ENCODE measurements around the gene GLRX5.

The GLRX5 gene

GRCh38 chr14:95488376-95489213 lies 46.3 kb upstream of the GLRX5 start:
- DNase-seq (ENCODE audit: low read depth): peak; percentile 37
- no peak for TF ChIP-seq MAX (IDR thresholded peaks at IDR 0.05; ENCODE audit: low read depth, low read length)
- no peak overlapping the region for H3K4me3 ChIP-seq (ENCODE audit: low read depth, low read length)

GRCh38 chr14:95489214-95490137 lies 45.4 kb upstream of the GLRX5 start:
- no peak overlapping the region for H3K4me3 ChIP-seq (ENCODE audit: low read depth, low read length)
- no peak for DNase-seq (ENCODE audit: low read depth)
- no peak for TF ChIP-seq MYC (IDR thresholded peaks at IDR 0.05; ENCODE audit: low read depth, low read length)
- TF ChIP-seq CTCF (IDR thresholded peaks at IDR 0.05; ENCODE audit: low read depth, low read length): no peak
- TF ChIP-seq MAX (IDR thresholded peaks at IDR 0.05; ENCODE audit: low read depth, low read length): no peak
- no peak for TF ChIP-seq POLR2A (IDR thresholded peaks at IDR 0.05; ENCODE audit: extremely low read depth, insufficient read length)

- DNase-seq (ENCODE audit: low read depth): no peak
- no peak overlapping the region for H3K4me3 ChIP-seq (ENCODE audit: low read depth, low read length)
- TF ChIP-seq CTCF (IDR thresholded peaks at IDR 0.05; ENCODE audit: low read depth, low read length) (no peak), MAX (IDR thresholded peaks at IDR 0.05; ENCODE audit: low read depth, low read length) (no peak), POLR2A (IDR thresholded peaks at IDR 0.05; ENCODE audit: extremely low read depth, insufficient read length) (no peak)
Observed at GRCh38 chr14:95490138-95490509, 44.7 kb upstream of the GLRX5 start.

GRCh38 chr14:95490727-95491451 lies 44.0 kb upstream of the GLRX5 start:
- TF ChIP-seq POLR2A (IDR thresholded peaks at IDR 0.05; ENCODE audit: extremely low read depth, insufficient read length): no peak
- TF ChIP-seq CTCF (IDR thresholded peaks at IDR 0.05; ENCODE audit: low read depth, low read length): no peak
- no peak for TF ChIP-seq MYC (IDR thresholded peaks at IDR 0.05; ENCODE audit: low read depth, low read length)
- TF ChIP-seq MAX (IDR thresholded peaks at IDR 0.05; ENCODE audit: low read depth, low read length): no peak

GRCh38 chr14:95491936-95492608 lies 42.8 kb upstream of the GLRX5 start:
- DNase-seq (ENCODE audit: low read depth): no peak
- H3K4me3 ChIP-seq (ENCODE audit: low read depth, low read length): no peak overlapping the region
- TF ChIP-seq MYC (IDR thresholded peaks at IDR 0.05; ENCODE audit: low read depth, low read length) (no peak), POLR2A (IDR thresholded peaks at IDR 0.05; ENCODE audit: extremely low read depth, insufficient read length) (no peak), MAX (IDR thresholded peaks at IDR 0.05; ENCODE audit: low read depth, low read length) (no peak), CTCF (IDR thresholded peaks at IDR 0.05; ENCODE audit: low read depth, low read length) (no peak)

More at GRCh38 chr14:95490727-95491451, 44.0 kb upstream of the GLRX5 start:
- no peak for DNase-seq (ENCODE audit: low read depth)
- H3K4me3 ChIP-seq (ENCODE audit: low read depth, low read length): no peak overlapping the region

All from NB4 (cell line).